Measurements from ENCODE around the gene CHST11. TPM values are rescaled to one million over a fixed set of nuclear protein-coding genes. Genes with fewer than 3 reads are reported as not detected.

Gene CHST11
- total RNA-seq, 4 donors from 2014 or later = 2.1 to 7.3 (median 4.9) TPM

- no peak for DNase-seq (ENCODE audit: low spot score in 2 of 2)
- no peak for TF ChIP-seq CTCF (IDR thresholded peaks at IDR 0.05)
- no peak for TF ChIP-seq POLR2A (IDR thresholded peaks at IDR 0.05)
- no peak overlapping the region for H3K4me3 ChIP-seq (ENCODE audit: low read depth, poor library complexity, severe bottlenecking)
- WGBS, 2 donors = 95 to 100% methylated on average over 1 of the region's 1 CpG
- intact Hi-C loops (cut with DNase I; ENCODE audit: low total_unique reads) = no loop called here
These were observed 315.6 kb downstream of the CHST11 start for GRCh38 chr12:104772336-104772735.

- WGBS, 2 donors = 78 to 91% methylated on average over 2 of the region's 2 CpGs
- TF ChIP-seq CTCF (IDR thresholded peaks at IDR 0.05) = no peak
- no peak for TF ChIP-seq POLR2A (IDR thresholded peaks at IDR 0.05)
- H3K4me3 ChIP-seq (ENCODE audit: low read depth, poor library complexity, severe bottlenecking) = no peak overlapping the region
- DNase-seq (ENCODE audit: low spot score in 2 of 2) = no peak
- intact Hi-C loops (cut with DNase I; ENCODE audit: low total_unique reads) = no loop called here
These were observed 319.0 kb downstream of the CHST11 start for GRCh38 chr12:104775731-104776231.

GRCh38 chr12:104779134-104779533 is 322.4 kb downstream of the CHST11 start:
- no peak overlapping the region for H3K4me3 ChIP-seq (ENCODE audit: low read depth, poor library complexity, severe bottlenecking)
- DNase-seq (ENCODE audit: low spot score in 2 of 2) = no peak
- TF ChIP-seq POLR2A (IDR thresholded peaks at IDR 0.05) = no peak
- TF ChIP-seq CTCF (IDR thresholded peaks at IDR 0.05) = no peak
- intact Hi-C loops (cut with DNase I; ENCODE audit: low total_unique reads) = no loop called here
- 83 to 88% methylated on average over 2 of the region's 2 CpGs for WGBS, 2 donors

GRCh38 chr12:104782296-104782695 is 325.5 kb downstream of the CHST11 start:
- H3K4me3 ChIP-seq (ENCODE audit: low read depth, poor library complexity, severe bottlenecking) = no peak overlapping the region
- no peak for DNase-seq (ENCODE audit: low spot score in 2 of 2)
- TF ChIP-seq CTCF (IDR thresholded peaks at IDR 0.05) (no peak), POLR2A (IDR thresholded peaks at IDR 0.05) (no peak)
- intact Hi-C loops (cut with DNase I; ENCODE audit: low total_unique reads) = no loop called here
- WGBS, 2 donors = 88 to 89% methylated on average over 3 of the region's 3 CpGs

GRCh38 chr12:104784592-104784991 is 327.8 kb downstream of the CHST11 start:
- no peak for DNase-seq (ENCODE audit: low spot score in 2 of 2)
- intact Hi-C loops (cut with DNase I; ENCODE audit: low total_unique reads) = no loop called here

More at GRCh38 chr12:104784592-104784991, 327.8 kb downstream of the CHST11 start:
- no peak overlapping the region for H3K4me3 ChIP-seq (ENCODE audit: low read depth, poor library complexity, severe bottlenecking)
- 59 to 87% methylated on average over 1 of the region's 1 CpG for WGBS, 2 donors
- TF ChIP-seq CTCF (IDR thresholded peaks at IDR 0.05) = no peak
- TF ChIP-seq POLR2A (IDR thresholded peaks at IDR 0.05) = no peak
